ENCODE measurements around the gene ARCN1.
"Not testable (repeated sequence)": the region's sequence is repeated elsewhere in the genome, so short reads cannot be mapped to it uniquely, and the experiment has no call there.

ARCN1 gene

DNA sequence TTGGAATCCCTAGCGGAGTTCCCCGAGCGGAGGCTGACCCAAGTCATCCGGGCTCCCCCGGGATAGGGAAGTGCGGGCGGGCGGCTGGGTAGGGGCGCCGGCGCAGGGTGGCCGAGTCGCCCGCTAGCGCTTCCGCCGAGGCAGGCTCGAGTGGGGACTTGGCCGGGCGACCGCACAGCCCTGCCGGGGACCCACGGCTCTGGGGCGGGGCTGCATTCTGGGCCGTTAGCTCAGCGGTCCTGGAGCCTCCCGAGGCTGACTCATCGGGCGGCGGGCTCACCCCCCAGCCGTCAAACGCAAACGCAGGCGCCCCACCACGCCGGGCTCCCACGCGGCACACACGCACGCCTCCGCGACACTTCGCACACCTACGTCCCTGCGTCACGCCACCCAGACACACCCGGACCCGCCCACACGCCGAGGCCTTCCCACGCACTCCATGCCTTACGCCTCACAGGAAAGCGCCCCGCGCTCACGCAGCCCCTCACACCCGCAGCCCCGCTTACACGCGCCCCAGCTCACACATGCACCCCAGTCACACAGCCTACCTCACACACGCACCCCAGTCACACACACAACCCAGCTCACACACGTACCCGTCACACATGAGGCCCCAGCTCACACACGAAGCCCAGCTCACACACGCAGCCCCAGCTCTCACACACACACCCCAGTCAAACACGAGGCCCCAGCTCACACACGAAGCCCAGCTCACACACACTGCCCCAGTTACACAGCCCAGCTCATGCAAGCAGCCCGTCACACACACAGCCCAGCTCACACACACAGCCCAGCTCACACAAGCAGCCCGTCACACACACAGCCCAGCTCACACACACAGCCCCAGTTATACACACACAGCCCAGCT is 36.4 kb downstream of the ARCN1 start:
- WGBS (ENCODE audit: insufficient coverage), result 17% methylated on average over 51 of the region's 69 CpGs
- peak overlapping the region; percentile 37 to 77 (median 58) for H3K4me3 ChIP-seq (ENCODE audit: control insufficient read depth in 1 of 7, extremely low read depth in 1 of 7, insufficient read depth in 4 of 7, low read depth in 2 of 7, low read length in 6 of 7)
- no peaks in the 10 kb centered on the region for H3K9me3 ChIP-seq (ENCODE audit: control extremely low read depth in 1 of 5, control insufficient read depth in 4 of 5, insufficient read depth in 2 of 5, low read depth in 1 of 5, low read length in 4 of 5)
- peak; percentile 77 to 85 (median 80) for DNase-seq
- peaks cover 0 to 44% (median 13%) of the 10 kb centered on the region in 5 experiments for H3K27me3 ChIP-seq (replicated peaks in 2 of 5; ENCODE audit: control insufficient read depth in 4 of 5, insufficient read depth in 5 of 5, low read length in 4 of 5)
- H3K27ac ChIP-seq (ENCODE audit: insufficient read depth in 1 of 2, low read depth in 1 of 2, low read length in 2 of 2, poor library complexity in 1 of 2, severe bottlenecking in 2 of 2), result peak overlapping the region in 1 of 2 experiments; percentile 25
- ChIA-PET CTCF (interaction anchor here (0.7 to 12.0 kb wide), 10 partner anchors 9 to 404 kb away, joined by 3 to 133 read pairs (median 4); no protein-coding TSS in a partner anchor), POLR2A (no interaction called here)
- H3K36me3 ChIP-seq (ENCODE audit: control insufficient read depth in 4 of 4, insufficient read depth in 4 of 4, low read length in 3 of 4), result no peaks in the 10 kb centered on the region
- H3K4me1 ChIP-seq (ENCODE audit: control extremely low read depth in 1 of 4, control insufficient read depth in 4 of 4, insufficient read depth in 4 of 4, low read length in 3 of 4), result peaks cover 0 to 47% (median 38%) of the 10 kb centered on the region in 4 experiments

DNA sequence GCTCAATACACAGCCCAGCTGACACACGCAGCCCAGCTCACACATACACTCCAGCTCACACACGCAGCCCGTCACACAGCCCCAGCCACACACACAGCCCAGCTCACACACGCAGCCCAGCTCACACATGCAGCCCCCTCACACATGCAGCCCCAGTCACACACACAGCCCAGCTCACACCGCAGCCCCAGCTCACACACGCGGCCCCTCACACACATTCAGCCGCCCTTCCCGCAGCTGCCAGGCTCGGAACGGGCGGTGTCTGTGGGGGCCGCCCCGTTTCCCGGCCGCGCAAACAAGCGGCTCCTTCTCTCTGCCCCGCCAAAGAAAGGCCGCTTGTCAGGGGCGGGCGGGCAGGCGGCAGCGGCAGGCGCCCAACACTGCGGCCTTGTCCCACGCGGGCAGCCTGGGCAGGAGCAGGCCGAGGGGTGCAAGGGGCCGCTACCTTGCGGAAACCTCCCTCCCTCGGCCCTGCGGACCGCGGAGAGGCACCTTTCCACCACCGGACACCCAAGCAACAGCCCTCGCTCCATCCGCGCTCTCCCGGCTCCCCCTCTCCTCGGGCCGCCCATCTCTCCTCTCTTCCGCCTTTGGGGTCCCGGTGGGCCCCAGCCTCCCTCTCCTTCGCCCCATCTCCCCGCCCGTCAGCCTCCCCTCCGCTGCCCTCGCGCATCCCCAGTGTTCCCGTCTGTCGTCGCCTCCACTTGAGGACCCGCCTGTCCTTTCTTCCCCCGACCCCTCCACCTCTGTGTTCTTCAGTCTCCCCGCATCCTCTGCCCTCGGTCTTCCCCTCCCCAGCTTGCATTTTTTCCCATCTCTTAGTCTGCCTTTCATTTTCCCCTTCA is 37.4 kb downstream of the ARCN1 start:
- Histone ChIP-seq H3K9me3 (ENCODE audit: control extremely low read depth in 1 of 5, control insufficient read depth in 4 of 5, insufficient read depth in 2 of 5, low read depth in 1 of 5, low read length in 4 of 5) (no peaks in the 10 kb centered on the region), H3K4me3 (ENCODE audit: control insufficient read depth in 1 of 7, extremely low read depth in 1 of 7, insufficient read depth in 4 of 7, low read depth in 2 of 7, low read length in 6 of 7) (peak overlapping the region in 4 of 7 experiments; percentile 14 to 64 (median 60)), H3K27ac (ENCODE audit: insufficient read depth in 1 of 2, low read depth in 1 of 2, low read length in 2 of 2, poor library complexity in 1 of 2, severe bottlenecking in 2 of 2) (no peak overlapping the region), H3K27me3 (replicated peaks in 2 of 5; ENCODE audit: control insufficient read depth in 4 of 5, insufficient read depth in 5 of 5, low read length in 4 of 5) (peaks cover 0 to 44% (median 13%) of the 10 kb centered on the region in 5 experiments), H3K4me1 (ENCODE audit: control extremely low read depth in 1 of 4, control insufficient read depth in 4 of 4, insufficient read depth in 4 of 4, low read length in 3 of 4) (peaks cover 0 to 47% (median 38%) of the 10 kb centered on the region in 4 experiments), H3K36me3 (ENCODE audit: control insufficient read depth in 4 of 4, insufficient read depth in 4 of 4, low read length in 3 of 4) (no peaks in the 10 kb centered on the region)
- WGBS (ENCODE audit: insufficient coverage), result 8% methylated on average over 43 of the region's 57 CpGs
- ChIA-PET CTCF (interaction anchor here (0.7 to 12.0 kb wide), 12 partner anchors 10 to 93 kb away, joined by 3 to 133 read pairs (median 4); no protein-coding TSS in a partner anchor), POLR2A (no interaction called here)
- DNase-seq, result peak in 2 of 3 donors; percentile 42 to 50

DNA sequence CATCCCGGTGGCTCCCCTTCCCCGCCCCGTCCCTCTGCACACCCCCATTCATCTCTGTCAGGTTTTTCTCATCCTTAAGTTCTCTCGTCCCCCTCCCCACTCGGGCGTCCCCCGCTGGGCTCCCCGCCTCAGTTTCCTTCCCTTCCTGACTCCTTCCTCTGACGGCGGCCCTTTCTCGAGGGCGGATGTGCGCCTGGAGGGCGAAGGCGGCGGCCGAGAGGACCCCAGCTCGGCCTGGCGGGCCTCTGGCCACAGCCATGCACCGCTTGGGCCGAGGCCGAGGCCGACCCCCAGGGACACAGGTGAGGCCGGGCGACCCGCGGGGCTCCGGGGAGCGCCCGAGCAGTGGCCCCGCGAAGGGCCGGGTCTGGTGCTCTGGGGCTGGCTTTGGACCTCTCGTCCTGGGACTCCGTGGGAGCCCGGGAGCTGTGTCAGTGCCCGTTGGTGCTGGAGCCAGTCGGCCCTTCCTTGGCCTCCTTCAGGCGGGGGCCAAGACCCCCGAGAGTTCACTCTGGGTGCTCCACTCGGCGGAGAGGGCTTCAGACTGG is 38.1 kb downstream of the ARCN1 start:
- Histone ChIP-seq H3K27ac (ENCODE audit: insufficient read depth in 1 of 2, low read depth in 1 of 2, low read length in 2 of 2, poor library complexity in 1 of 2, severe bottlenecking in 2 of 2) (no peak overlapping the region), H3K4me1 (ENCODE audit: control extremely low read depth in 1 of 4, control insufficient read depth in 4 of 4, insufficient read depth in 4 of 4, low read length in 3 of 4) (peaks cover 0 to 47% (median 38%) of the 10 kb centered on the region in 4 experiments), H3K9me3 (ENCODE audit: control extremely low read depth in 1 of 5, control insufficient read depth in 4 of 5, insufficient read depth in 2 of 5, low read depth in 1 of 5, low read length in 4 of 5) (no peaks in the 10 kb centered on the region), H3K27me3 (replicated peaks in 2 of 5; ENCODE audit: control insufficient read depth in 4 of 5, insufficient read depth in 5 of 5, low read length in 4 of 5) (peaks cover 0 to 44% (median 13%) of the 10 kb centered on the region in 5 experiments), H3K4me3 (ENCODE audit: control insufficient read depth in 1 of 7, extremely low read depth in 1 of 7, insufficient read depth in 4 of 7, low read depth in 2 of 7, low read length in 6 of 7) (peak overlapping the region; percentile 4 to 64 (median 47)), H3K36me3 (ENCODE audit: control insufficient read depth in 4 of 4, insufficient read depth in 4 of 4, low read length in 3 of 4) (no peaks in the 10 kb centered on the region)
- no peak for DNase-seq
- 2% methylated on average over 27 of the region's 42 CpGs for WGBS (ENCODE audit: insufficient coverage)
- ChIA-PET POLR2A (interaction anchor here (0.5 kb wide), 1 partner anchor 39 kb away, joined by 3 read pairs; no protein-coding TSS in a partner anchor), CTCF (interaction anchor here (0.7 to 12.0 kb wide), 7 partner anchors 9 to 94 kb away, joined by 3 to 133 read pairs (median 4); no protein-coding TSS in a partner anchor)

DNA sequence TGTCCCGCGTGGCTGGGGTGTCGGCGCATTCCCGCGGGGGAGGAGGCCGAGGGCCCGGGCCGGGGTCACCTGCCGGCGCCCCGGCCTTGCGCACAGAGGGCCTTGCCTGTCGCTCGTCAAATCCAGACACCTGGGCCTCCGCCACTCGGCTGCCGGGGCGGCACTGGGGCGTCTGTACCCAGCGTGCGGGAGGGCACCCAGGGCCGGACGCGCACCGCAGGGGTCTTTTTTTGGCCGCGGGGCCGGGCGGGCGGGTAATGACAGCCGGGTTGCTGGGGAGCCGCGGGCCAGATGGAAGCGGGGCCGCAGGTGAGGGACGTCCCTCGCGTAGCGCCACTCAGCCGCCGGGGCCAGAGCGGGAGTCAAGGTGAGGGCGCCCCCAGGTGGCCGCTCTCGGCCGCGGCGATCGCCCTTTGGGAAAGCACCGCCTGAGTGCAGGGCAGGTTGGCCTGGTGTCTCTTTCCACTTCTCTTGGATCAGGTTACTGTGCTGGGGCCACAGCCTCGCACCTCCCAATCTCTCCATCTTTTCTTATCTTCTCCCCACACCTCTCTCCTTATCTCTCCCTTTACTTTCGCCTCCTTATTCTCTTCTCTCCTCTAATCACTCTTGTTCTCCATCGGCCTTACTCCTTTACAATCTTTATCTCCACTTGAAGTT is 38.7 kb downstream of the ARCN1 start:
- no peak overlapping the region for H3K27ac ChIP-seq (ENCODE audit: insufficient read depth in 1 of 2, low read depth in 1 of 2, low read length in 2 of 2, poor library complexity in 1 of 2, severe bottlenecking in 2 of 2)
- H3K4me3 ChIP-seq (ENCODE audit: control insufficient read depth in 1 of 7, extremely low read depth in 1 of 7, insufficient read depth in 4 of 7, low read depth in 2 of 7, low read length in 6 of 7), result peak overlapping the region; percentile 4 to 64 (median 47)
- H3K4me1 ChIP-seq (ENCODE audit: control extremely low read depth in 1 of 4, control insufficient read depth in 4 of 4, insufficient read depth in 4 of 4, low read length in 3 of 4), result peaks cover 0 to 46% (median 38%) of the 10 kb centered on the region in 4 experiments
- H3K27me3 ChIP-seq (replicated peaks in 2 of 5; ENCODE audit: control insufficient read depth in 4 of 5, insufficient read depth in 5 of 5, low read length in 4 of 5), result peaks cover 0 to 44% (median 13%) of the 10 kb centered on the region in 5 experiments
- WGBS (ENCODE audit: insufficient coverage), result 6% methylated on average over 28 of the region's 54 CpGs
- DNase-seq, result peak; percentile 54 to 71 (median 70)
- ChIA-PET CTCF (interaction anchor here (1.1 to 12.0 kb wide), 9 partner anchors 8 to 76 kb away, joined by 3 to 133 read pairs (median 5); no protein-coding TSS in a partner anchor), POLR2A (interaction anchor here (0.5 kb wide), 1 partner anchor 38 kb away, joined by 3 read pairs; no protein-coding TSS in a partner anchor)
- no peaks in the 10 kb centered on the region for H3K9me3 ChIP-seq (ENCODE audit: control extremely low read depth in 1 of 5, control insufficient read depth in 4 of 5, insufficient read depth in 2 of 5, low read depth in 1 of 5, low read length in 4 of 5)
- no peaks in the 10 kb centered on the region for H3K36me3 ChIP-seq (ENCODE audit: control insufficient read depth in 4 of 4, insufficient read depth in 4 of 4, low read length in 3 of 4)

DNA sequence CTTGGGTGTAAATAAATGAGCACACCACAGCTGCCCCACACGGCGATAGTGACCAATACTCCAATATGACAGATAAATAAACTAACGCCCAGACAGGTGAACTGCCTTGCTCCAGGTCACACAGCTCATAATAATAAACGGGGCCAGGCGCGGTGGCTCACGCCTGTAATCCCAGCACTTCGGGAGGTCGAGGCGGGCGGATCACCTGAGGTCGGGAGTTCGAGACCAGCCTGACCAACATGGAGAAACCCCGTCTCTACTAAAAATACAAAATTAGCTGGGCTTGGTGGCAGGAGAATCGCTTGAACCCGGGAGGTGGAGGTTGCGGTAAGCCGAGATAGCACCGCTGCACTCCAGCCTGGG is 39.2 kb downstream of the ARCN1 start:
- POLR2A ChIA-PET; H3K36me3 ChIP-seq (ENCODE audit: control insufficient read depth in 4 of 4, insufficient read depth in 4 of 4, low read length in 3 of 4); H3K27ac ChIP-seq (ENCODE audit: insufficient read depth in 1 of 2, low read depth in 1 of 2, low read length in 2 of 2, poor library complexity in 1 of 2, severe bottlenecking in 2 of 2); H3K9me3 ChIP-seq (ENCODE audit: control extremely low read depth in 1 of 5, control insufficient read depth in 4 of 5, insufficient read depth in 2 of 5, low read depth in 1 of 5, low read length in 4 of 5); DNase-seq: not testable (repeated sequence)
- peaks cover 0 to 46% (median 38%) of the 10 kb centered on the region in 4 experiments for H3K4me1 ChIP-seq (ENCODE audit: control extremely low read depth in 1 of 4, control insufficient read depth in 4 of 4, insufficient read depth in 4 of 4, low read length in 3 of 4)
- 84% methylated on average over 10 of the region's 19 CpGs for WGBS (ENCODE audit: insufficient coverage)
- peak overlapping the region in 1 of 7 experiments; percentile 64 for H3K4me3 ChIP-seq (ENCODE audit: control insufficient read depth in 1 of 7, extremely low read depth in 1 of 7, insufficient read depth in 4 of 7, low read depth in 2 of 7, low read length in 6 of 7)
- CTCF ChIA-PET, result interaction anchor here (1.0 to 12.0 kb wide), 11 partner anchors 9 to 75 kb away, joined by 3 to 133 read pairs (median 6); no protein-coding TSS in a partner anchor
- H3K27me3 ChIP-seq (replicated peaks in 2 of 5; ENCODE audit: control insufficient read depth in 4 of 5, insufficient read depth in 5 of 5, low read length in 4 of 5), result peaks cover 0 to 44% (median 13%) of the 10 kb centered on the region in 5 experiments

DNA sequence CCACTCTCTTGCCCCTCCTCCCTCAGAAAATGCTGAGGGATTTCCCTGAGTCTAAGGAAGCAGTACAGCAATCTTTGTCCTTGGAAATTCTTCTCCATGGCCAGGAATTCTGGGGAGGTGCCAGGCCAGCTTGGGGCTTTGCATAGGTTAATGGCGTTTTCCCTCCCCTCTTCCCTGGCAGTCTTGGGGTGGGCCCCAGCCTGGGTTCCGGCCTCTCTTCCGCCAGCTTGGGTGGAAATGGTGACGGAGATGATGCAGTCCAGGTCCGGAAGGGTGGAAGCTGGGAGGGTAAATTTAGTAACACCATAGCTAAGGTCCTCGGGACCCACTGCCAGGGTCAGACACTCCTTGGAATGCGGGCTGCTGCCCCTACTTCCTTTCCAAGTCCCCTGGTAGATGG is 40.2 kb downstream of the ARCN1 start:
- no peak for DNase-seq
- ChIA-PET CTCF (interaction anchor here (0.7 to 12.0 kb wide), 13 partner anchors 9 to 117 kb away, joined by 3 to 133 read pairs (median 5); no protein-coding TSS in a partner anchor), POLR2A (no interaction called here)
- Histone ChIP-seq H3K9me3 (ENCODE audit: control extremely low read depth in 1 of 5, control insufficient read depth in 4 of 5, insufficient read depth in 2 of 5, low read depth in 1 of 5, low read length in 4 of 5) (no peaks in the 10 kb centered on the region), H3K36me3 (ENCODE audit: control insufficient read depth in 4 of 4, insufficient read depth in 4 of 4, low read length in 3 of 4) (no peaks in the 10 kb centered on the region), H3K27me3 (replicated peaks in 2 of 5; ENCODE audit: control insufficient read depth in 4 of 5, insufficient read depth in 5 of 5, low read length in 4 of 5) (peaks cover 0 to 44% (median 13%) of the 10 kb centered on the region in 5 experiments), H3K27ac (ENCODE audit: insufficient read depth in 1 of 2, low read depth in 1 of 2, low read length in 2 of 2, poor library complexity in 1 of 2, severe bottlenecking in 2 of 2) (no peak overlapping the region), H3K4me1 (ENCODE audit: control extremely low read depth in 1 of 4, control insufficient read depth in 4 of 4, insufficient read depth in 4 of 4, low read length in 3 of 4) (peaks cover 0 to 46% (median 37%) of the 10 kb centered on the region in 4 experiments), H3K4me3 (ENCODE audit: control insufficient read depth in 1 of 7, extremely low read depth in 1 of 7, insufficient read depth in 4 of 7, low read depth in 2 of 7, low read length in 6 of 7) (peak overlapping the region in 2 of 7 experiments; percentile 2 to 23)
- 32% methylated on average over 3 of the region's 7 CpGs for WGBS (ENCODE audit: insufficient coverage)

All from common myeloid progenitor, CD34-positive (primary cell).